ENCODE measurements around the gene DTWD1. TPM values are rescaled to one million over a fixed set of nuclear protein-coding genes. Genes with fewer than 3 reads are reported as not detected.
"Not testable (repeated sequence)": the region's sequence is repeated elsewhere in the genome, so short reads cannot be mapped to it uniquely, and the experiment has no call there.

The DTWD1 gene
- total RNA-seq, 1 experiment from 2014 or later = 32.5 TPM

DNA sequence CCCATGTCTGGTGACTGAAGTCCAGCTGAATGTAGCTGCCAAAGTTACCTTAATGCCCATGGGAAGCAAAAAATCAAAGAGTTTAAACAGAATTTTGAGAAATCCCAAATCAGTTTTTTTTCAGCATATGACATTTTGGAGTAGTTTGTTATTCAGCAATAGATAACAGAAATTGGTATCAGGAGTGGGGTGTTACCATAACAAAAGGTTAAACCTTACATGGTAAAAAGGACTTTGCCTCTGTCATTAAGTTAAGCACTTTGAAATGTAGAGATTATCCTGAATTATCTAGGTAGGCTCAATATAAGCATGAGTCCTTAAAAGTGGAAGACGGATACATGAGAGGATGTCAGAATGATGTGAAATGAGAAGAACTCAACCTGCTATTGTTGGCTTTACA is 32.1 kb downstream of the DTWD1 start (continued):
- TF ChIP-seq ZNF138 (CRISPR knock-in tag; conservative IDR thresholded peaks at IDR 0.05) = no peak
- TF ChIP-seq NR3C1 (CRISPR knock-in tag; conservative IDR thresholded peaks at IDR 0.05; ENCODE audit: low read depth) = no peak
- TF ChIP-seq ZNF416 (CRISPR knock-in tag; IDR thresholded peaks at IDR 0.05) = no peak
- no peak for TF ChIP-seq ZNF396 (CRISPR knock-in tag; IDR thresholded peaks at IDR 0.05; ENCODE audit: borderline replicate concordance)

GRCh38 chr15:49656734-49657133 is 35.9 kb downstream of the DTWD1 start:
- ChIA-PET POLR2A (no interaction called here), CTCF (no interaction called here)
- ATAC-seq = no peak
- Mint-ChIP-seq H3K9me3 (peaks cover 57% of the 10 kb centered on the region), H3K4me1 (no peaks in the 10 kb centered on the region), H3K36me3 (peaks cover 32% of the 10 kb centered on the region), H3K27me3 (ENCODE audit: low read depth) (no peaks in the 10 kb centered on the region; the same call in 1 of the 2 replicates), H3K4me3 (no peak overlapping the region), H3K27ac (no peak overlapping the region)
- TF ChIP-seq ZNF317 (CRISPR knock-in tag; IDR thresholded peaks at IDR 0.05; ENCODE audit: borderline replicate concordance, low read depth) = no peak
- no peak for TF ChIP-seq FOXJ3 (CRISPR knock-in tag; IDR thresholded peaks at IDR 0.05; ENCODE audit: borderline replicate concordance)
- no peak for TF ChIP-seq ATF2 (CRISPR knock-in tag; IDR thresholded peaks at IDR 0.05; ENCODE audit: borderline replicate concordance, low read depth)
- no peak for TF ChIP-seq MXD4 (CRISPR knock-in tag; IDR thresholded peaks at IDR 0.05; ENCODE audit: borderline replicate concordance)
- no peak for TF ChIP-seq PREB (CRISPR knock-in tag; IDR thresholded peaks at IDR 0.05; ENCODE audit: borderline replicate concordance)
- no peak for TF ChIP-seq SMAD4 (CRISPR knock-in tag; IDR thresholded peaks at IDR 0.05)
- TF ChIP-seq ZNF121 (CRISPR knock-in tag; IDR thresholded peaks at IDR 0.05) = no peak
- TF ChIP-seq MAX (CRISPR knock-in tag; IDR thresholded peaks at IDR 0.05) = no peak
- no peak for TF ChIP-seq ZBTB21 (CRISPR knock-in tag; IDR thresholded peaks at IDR 0.05; ENCODE audit: borderline replicate concordance)
- no peak for TF ChIP-seq FOXP4 (CRISPR knock-in tag; IDR thresholded peaks at IDR 0.05)
- TF ChIP-seq ESRRA (CRISPR knock-in tag; IDR thresholded peaks at IDR 0.05; ENCODE audit: borderline replicate concordance) = no peak
- no peak for TF ChIP-seq PRRX2 (CRISPR knock-in tag; IDR thresholded peaks at IDR 0.05)
- no peak for TF ChIP-seq ZNF232 (CRISPR knock-in tag; IDR thresholded peaks at IDR 0.05)
- no peak for DNase-seq (ENCODE audit: low spot score)

GRCh38 chr15:49664716-49665115 is 43.9 kb downstream of the DTWD1 start:
- no peaks in the 10 kb centered on the region; the same call in 1 of the 2 replicates for H3K27me3 Mint-ChIP-seq (ENCODE audit: low read depth)
- no peaks in the 10 kb centered on the region for H3K9me3 Mint-ChIP-seq
- CTCF ChIA-PET = no interaction called here

GRCh38 chr15:49666486-49666885 is 45.6 kb downstream of the DTWD1 start:
- CTCF ChIA-PET; H3K4me3 Mint-ChIP-seq; DNase-seq (ENCODE audit: low spot score); H3K9me3 Mint-ChIP-seq; H3K27me3 Mint-ChIP-seq (ENCODE audit: low read depth); ATAC-seq; H3K27ac Mint-ChIP-seq; H3K36me3 Mint-ChIP-seq; POLR2A ChIA-PET: not testable (repeated sequence)
- H3K4me1 Mint-ChIP-seq = peaks cover 16% of the 10 kb centered on the region

More at GRCh38 chr15:49664716-49665115, 43.9 kb downstream of the DTWD1 start:
- no peak for ATAC-seq
- Mint-ChIP-seq H3K36me3 (no peaks in the 10 kb centered on the region), H3K27ac (no peak overlapping the region), H3K4me3 (no peak overlapping the region), H3K4me1 (peaks cover 10% of the 10 kb centered on the region)
- TF ChIP-seq ELF4 (CRISPR knock-in tag; IDR thresholded peaks at IDR 0.05; ENCODE audit: low read depth) (no peak), ATF2 (CRISPR knock-in tag; IDR thresholded peaks at IDR 0.05; ENCODE audit: borderline replicate concordance, low read depth) (no peak)
- POLR2A ChIA-PET = no interaction called here
- DNase-seq (ENCODE audit: low spot score) = no peak

Measured in WTC11 (cell line).